ENCODE results near the gene STAM. TPM values are rescaled to one million over a fixed set of nuclear protein-coding genes. Genes with fewer than 3 reads are reported as not detected.

Gene STAM
- total and polyA plus RNA-seq, 9 of the 15 experiments (the other 6 are each of a cell fraction or from before 2014, with no cell fraction given) = 13.8 to 33.5 (median 26.4) TPM

DNA sequence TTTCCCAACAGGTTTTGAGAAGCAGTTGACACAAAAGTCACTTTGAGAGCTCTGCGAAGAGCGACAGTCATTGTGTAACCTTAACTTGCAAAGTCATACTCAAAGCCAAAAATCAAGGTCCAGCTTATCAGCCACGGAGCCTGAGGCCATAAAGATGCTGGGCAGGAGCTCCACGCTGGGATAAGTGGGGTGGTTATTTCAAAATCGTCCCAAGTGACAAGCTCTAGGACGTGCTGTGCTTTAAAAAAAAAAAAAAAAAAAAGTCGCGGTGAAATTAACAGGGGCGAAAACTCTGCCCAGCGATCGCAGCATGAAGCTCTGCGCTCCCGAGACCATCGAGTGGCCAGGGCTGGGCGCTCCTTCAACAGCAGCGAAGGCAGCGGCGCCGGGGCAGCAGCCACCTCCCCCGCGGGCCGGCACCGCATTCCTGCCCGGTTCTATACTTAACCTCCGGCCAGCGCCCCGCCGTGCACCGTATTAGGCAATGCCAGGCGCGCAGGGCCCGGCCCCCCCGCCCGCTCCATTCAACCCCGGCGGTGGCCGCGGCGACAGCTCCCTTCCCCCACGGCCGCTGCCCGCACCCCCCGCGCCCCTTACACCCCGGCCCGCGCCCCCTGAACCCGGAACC lies 27.4 kb upstream of the STAM start (continued):
- TF ChIP-seq, protein P1, sequence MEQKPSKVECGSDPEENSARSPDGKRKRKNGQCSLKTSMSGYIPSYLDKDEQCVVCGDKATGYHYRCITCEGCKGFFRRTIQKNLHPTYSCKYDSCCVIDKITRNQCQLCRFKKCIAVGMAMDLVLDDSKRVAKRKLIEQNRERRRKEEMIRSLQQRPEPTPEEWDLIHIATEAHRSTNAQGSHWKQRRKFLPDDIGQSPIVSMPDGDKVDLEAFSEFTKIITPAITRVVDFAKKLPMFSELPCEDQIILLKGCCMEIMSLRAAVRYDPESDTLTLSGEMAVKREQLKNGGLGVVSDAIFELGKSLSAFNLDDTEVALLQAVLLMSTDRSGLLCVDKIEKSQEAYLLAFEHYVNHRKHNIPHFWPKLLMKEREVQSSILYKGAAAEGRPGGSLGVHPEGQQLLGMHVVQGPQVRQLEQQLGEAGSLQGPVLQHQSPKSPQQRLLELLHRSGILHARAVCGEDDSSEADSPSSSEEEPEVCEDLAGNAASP (IDR thresholded peaks at IDR 0.05) = no peak
- TF ChIP-seq GABPB1 (CRISPR knock-in tag; IDR thresholded peaks at IDR 0.05) = no peak
- TF ChIP-seq MAZ (CRISPR knock-in tag; conservative IDR thresholded peaks at IDR 0.05 in 1 of 2, IDR thresholded peaks at IDR 0.05 in 1 of 2) = no peak
- TF ChIP-seq WHSC1 (IDR thresholded peaks at IDR 0.05; ENCODE audit: low read length) = no peak
- TF ChIP-seq PPARD (CRISPR knock-in tag; IDR thresholded peaks at IDR 0.05) = no peak
- TF ChIP-seq, protein P2, sequence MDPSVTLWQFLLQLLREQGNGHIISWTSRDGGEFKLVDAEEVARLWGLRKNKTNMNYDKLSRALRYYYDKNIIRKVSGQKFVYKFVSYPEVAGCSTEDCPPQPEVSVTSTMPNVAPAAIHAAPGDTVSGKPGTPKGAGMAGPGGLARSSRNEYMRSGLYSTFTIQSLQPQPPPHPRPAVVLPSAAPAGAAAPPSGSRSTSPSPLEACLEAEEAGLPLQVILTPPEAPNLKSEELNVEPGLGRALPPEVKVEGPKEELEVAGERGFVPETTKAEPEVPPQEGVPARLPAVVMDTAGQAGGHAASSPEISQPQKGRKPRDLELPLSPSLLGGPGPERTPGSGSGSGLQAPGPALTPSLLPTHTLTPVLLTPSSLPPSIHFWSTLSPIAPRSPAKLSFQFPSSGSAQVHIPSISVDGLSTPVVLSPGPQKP (CRISPR knock-in tag; IDR thresholded peaks at IDR 0.05) = no peak
- no peak for TF ChIP-seq ZNF699 (CRISPR knock-in tag; IDR thresholded peaks at IDR 0.05; ENCODE audit: insufficient replicate concordance)
- TF ChIP-seq CCAR2 (IDR thresholded peaks at IDR 0.05; ENCODE audit: low read depth, low read length) = no peak
- TF ChIP-seq ETV5 (CRISPR knock-in tag; IDR thresholded peaks at IDR 0.05; ENCODE audit: low read depth) = no peak
- no peak for TF ChIP-seq HDAC3 (IDR thresholded peaks at IDR 0.05; ENCODE audit: borderline replicate concordance, partially characterized antibody)
- no peak; the same call in 1 of the 2 replicates for TF ChIP-seq SAFB (IDR thresholded peaks at IDR 0.05; ENCODE audit: borderline replicate concordance, low read depth, low read length)
- TF ChIP-seq, protein P3, sequence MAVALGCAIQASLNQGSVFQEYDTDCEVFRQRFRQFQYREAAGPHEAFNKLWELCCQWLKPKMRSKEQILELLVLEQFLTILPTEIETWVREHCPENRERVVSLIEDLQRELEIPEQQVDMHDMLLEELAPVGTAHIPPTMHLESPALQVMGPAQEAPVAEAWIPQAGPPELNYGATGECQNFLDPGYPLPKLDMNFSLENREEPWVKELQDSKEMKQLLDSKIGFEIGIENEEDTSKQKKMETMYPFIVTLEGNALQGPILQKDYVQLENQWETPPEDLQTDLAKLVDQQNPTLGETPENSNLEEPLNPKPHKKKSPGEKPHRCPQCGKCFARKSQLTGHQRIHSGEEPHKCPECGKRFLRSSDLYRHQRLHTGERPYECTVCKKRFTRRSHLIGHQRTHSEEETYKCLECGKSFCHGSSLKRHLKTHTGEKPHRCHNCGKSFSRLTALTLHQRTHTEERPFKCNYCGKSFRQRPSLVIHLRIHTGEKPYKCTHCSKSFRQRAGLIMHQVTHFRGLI (CRISPR knock-in tag; IDR thresholded peaks at IDR 0.05) = no peak
- TF ChIP-seq CAMTA2 (CRISPR knock-in tag; conservative IDR thresholded peaks at IDR 0.05) = no peak
- no peak for TF ChIP-seq ZFPM2 (CRISPR knock-in tag; IDR thresholded peaks at IDR 0.05)
- peak; percentile 51; the same call in 1 of the 2 replicates for TF ChIP-seq ESRRA (IDR thresholded peaks at IDR 0.05; ENCODE audit: borderline replicate concordance, low read depth)
- TF ChIP-seq, protein P4, sequence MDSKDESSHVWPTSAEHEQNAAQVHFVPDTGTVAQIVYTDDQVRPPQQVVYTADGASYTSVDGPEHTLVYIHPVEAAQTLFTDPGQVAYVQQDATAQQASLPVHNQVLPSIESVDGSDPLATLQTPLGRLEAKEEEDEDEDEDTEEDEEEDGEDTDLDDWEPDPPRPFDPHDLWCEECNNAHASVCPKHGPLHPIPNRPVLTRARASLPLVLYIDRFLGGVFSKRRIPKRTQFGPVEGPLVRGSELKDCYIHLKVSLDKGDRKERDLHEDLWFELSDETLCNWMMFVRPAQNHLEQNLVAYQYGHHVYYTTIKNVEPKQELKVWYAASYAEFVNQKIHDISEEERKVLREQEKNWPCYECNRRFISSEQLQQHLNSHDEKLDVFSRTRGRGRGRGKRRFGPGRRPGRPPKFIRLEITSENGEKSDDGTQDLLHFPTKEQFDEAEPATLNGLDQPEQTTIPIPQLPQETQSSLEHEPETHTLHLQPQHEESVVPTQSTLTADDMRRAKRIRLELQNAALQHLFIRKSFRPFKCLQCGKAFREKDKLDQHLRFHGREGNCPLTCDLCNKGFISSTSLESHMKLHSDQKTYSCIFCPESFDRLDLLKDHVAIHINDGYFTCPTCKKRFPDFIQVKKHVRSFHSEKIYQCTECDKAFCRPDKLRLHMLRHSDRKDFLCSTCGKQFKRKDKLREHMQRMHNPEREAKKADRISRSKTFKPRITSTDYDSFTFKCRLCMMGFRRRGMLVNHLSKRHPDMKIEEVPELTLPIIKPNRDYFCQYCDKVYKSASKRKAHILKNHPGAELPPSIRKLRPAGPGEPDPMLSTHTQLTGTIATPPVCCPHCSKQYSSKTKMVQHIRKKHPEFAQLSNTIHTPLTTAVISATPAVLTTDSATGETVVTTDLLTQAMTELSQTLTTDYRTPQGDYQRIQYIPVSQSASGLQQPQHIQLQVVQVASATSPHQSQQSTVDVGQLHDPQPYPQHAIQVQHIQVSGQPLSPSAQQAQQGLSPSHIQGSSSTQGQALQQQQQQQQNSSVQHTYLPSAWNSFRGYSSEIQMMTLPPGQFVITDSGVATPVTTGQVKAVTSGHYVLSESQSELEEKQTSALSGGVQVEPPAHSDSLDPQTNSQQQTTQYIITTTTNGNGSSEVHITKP (IDR thresholded peaks at IDR 0.05; ENCODE audit: partially characterized antibody) = no peak
- no peak for TF ChIP-seq ZNF408 (CRISPR knock-in tag; IDR thresholded peaks at IDR 0.05; ENCODE audit: low read depth)
